MG63 (cell line): ENCODE measurements around the gene HCN3. TPM values are rescaled to one million over a fixed set of nuclear protein-coding genes. Genes with fewer than 3 reads are reported as not detected.
"Not testable (repeated sequence)": the region's sequence is repeated elsewhere in the genome, so short reads cannot be mapped to it uniquely, and the experiment has no call there.

Experiments
- DNase-seq: peaks from one replicate; pipeline ENCODE4 v3.0.0-alpha.2; 2020
- H3K27me3 ChIP-seq: fragments of 250-450 bp; sonication (Bioruptor Pico); 2 replicates; pipeline ENCODE4 v1.5.1; 2020; ENCODE audit warnings: mild to moderate bottlenecking, moderate library complexity
- H3K36me3 ChIP-seq: fragments of 250-450 bp; sonication (Bioruptor Pico); 2 replicates; pipeline ENCODE4 v1.5.1; 2020; ENCODE audit warnings: mild to moderate bottlenecking, moderate library complexity
- H3K4me3 ChIP-seq: fragments of 250-450 bp; sonication (Bioruptor Pico); 2 replicates; pipeline ENCODE4 v1.5.1; 2020; ENCODE audit warnings: mild to moderate bottlenecking, moderate library complexity
- H3K9me3 ChIP-seq: fragments of 250-450 bp; sonication (Bioruptor Pico); 2 replicates; pipeline ENCODE4 v1.5.1; 2020; ENCODE audit warnings: mild to moderate bottlenecking, moderate library complexity
- total RNA-seq: library from RNA; depleted of rRNA; stranded (reverse); fragments of >200 nt; shearing (Covaris generic); gene quantifications from 2 replicates; pipeline ENCODE4 v1.2.3, GENCODE V29; 2014; ENCODE audit warnings: low replicate concordance

Gene HCN3
- total RNA-seq, 1 experiment from 2014 or later = 1.2 TPM

GRCh38 chr1:155272466-155273342 is 4.6 kb upstream of the HCN3 start:
- peak overlapping the region; percentile 77 for H3K4me3 ChIP-seq
- peaks cover 47% of the 10 kb centered on the region for H3K36me3 ChIP-seq
- no peaks in the 10 kb centered on the region for H3K27me3 ChIP-seq
- no peak for DNase-seq
- no peaks in the 10 kb centered on the region for H3K9me3 ChIP-seq

- Histone ChIP-seq H3K4me3 (peak within 1 kb of the TSS; percentile 77), H3K36me3 (peaks cover 38% of the 10 kb centered on the region), H3K9me3 (no peaks in the 10 kb centered on the region), H3K27me3 (no peaks in the 10 kb centered on the region)
- peak; percentile 97 for DNase-seq
Measured at GRCh38 chr1:155273343-155274245, 3.7 kb upstream of the HCN3 start, which contains the start of gene CLK2. Gene CLK2, minus strand, starts transcription at chr1:155273504. Its CDS starts 2,527 bp downstream, at chr1:155270977.

- Histone ChIP-seq H3K36me3 (no peaks in the 10 kb centered on the region), H3K4me3 (peak overlapping the region; percentile 66), H3K9me3 (no peaks in the 10 kb centered on the region), H3K27me3 (no peaks in the 10 kb centered on the region)
- DNase-seq = peak; percentile 50
Measured at GRCh38 chr1:155277902-155278688, 832 bp downstream of the HCN3 start.

- no peak for DNase-seq
- Histone ChIP-seq H3K27me3 (no peaks in the 10 kb centered on the region), H3K4me3 (no peak overlapping the region)
Measured at GRCh38 chr1:155278689-155279160, 1.5 kb downstream of the HCN3 start.

GRCh38 chr1:155279268-155279667 is 2.0 kb downstream of the HCN3 start:
- H3K36me3 ChIP-seq = no peaks in the 10 kb centered on the region

More at GRCh38 chr1:155278689-155279160, 1.5 kb downstream of the HCN3 start:
- Histone ChIP-seq H3K36me3 (no peaks in the 10 kb centered on the region), H3K9me3 (no peaks in the 10 kb centered on the region)

GRCh38 chr1:155282488-155283091 is 5.3 kb downstream of the HCN3 start:
- Histone ChIP-seq H3K36me3 (no peaks in the 10 kb centered on the region), H3K27me3 (no peaks in the 10 kb centered on the region), H3K4me3 (no peak overlapping the region), H3K9me3 (no peaks in the 10 kb centered on the region)
- no peak for DNase-seq

More at GRCh38 chr1:155279268-155279667, 2.0 kb downstream of the HCN3 start:
- H3K4me3 ChIP-seq = no peak overlapping the region
- no peaks in the 10 kb centered on the region for H3K27me3 ChIP-seq
- H3K9me3 ChIP-seq = no peaks in the 10 kb centered on the region
- no peak for DNase-seq

GRCh38 chr1:155284476-155284875 is 7.2 kb downstream of the HCN3 start:
- DNase-seq = no peak
- H3K27me3 ChIP-seq = no peaks in the 10 kb centered on the region
- no peak overlapping the region for H3K4me3 ChIP-seq
- no peaks in the 10 kb centered on the region for H3K9me3 ChIP-seq
- no peaks in the 10 kb centered on the region for H3K36me3 ChIP-seq

- Histone ChIP-seq H3K27me3 (no peaks in the 10 kb centered on the region), H3K36me3 (no peaks in the 10 kb centered on the region), H3K9me3 (no peaks in the 10 kb centered on the region), H3K4me3 (no peak overlapping the region)
- DNase-seq = no peak
Measured at GRCh38 chr1:155285063-155285462, 7.8 kb downstream of the HCN3 start.

GRCh38 chr1:155285631-155286044 is 8.4 kb downstream of the HCN3 start:
- Histone ChIP-seq H3K27me3 (no peaks in the 10 kb centered on the region), H3K9me3 (no peaks in the 10 kb centered on the region), H3K36me3 (no peaks in the 10 kb centered on the region), H3K4me3 (no peak overlapping the region)
- no peak for DNase-seq

- Histone ChIP-seq H3K36me3 (no peaks in the 10 kb centered on the region), H3K4me3 (no peak overlapping the region), H3K27me3 (no peaks in the 10 kb centered on the region), H3K9me3 (no peaks in the 10 kb centered on the region)
- DNase-seq = no peak
Measured at GRCh38 chr1:155286544-155286943, 9.3 kb downstream of the HCN3 start.

GRCh38 chr1:155287987-155288543 is 10.8 kb downstream of the HCN3 start:
- Histone ChIP-seq H3K4me3 (no peak overlapping the region), H3K36me3 (no peaks in the 10 kb centered on the region), H3K9me3 (no peaks in the 10 kb centered on the region), H3K27me3 (no peaks in the 10 kb centered on the region)
- DNase-seq = no peak

- H3K36me3 ChIP-seq, H3K4me3 ChIP-seq, H3K9me3 ChIP-seq, H3K27me3 ChIP-seq, DNase-seq: not testable (repeated sequence)
Measured at GRCh38 chr1:155291006-155291405, 13.7 kb downstream of the HCN3 start.

- H3K4me3 ChIP-seq = no peak overlapping the region
- H3K27me3 ChIP-seq = no peaks in the 10 kb centered on the region; the same call in 1 of the 2 replicates
- no peaks in the 10 kb centered on the region for H3K9me3 ChIP-seq
- no peaks in the 10 kb centered on the region for H3K36me3 ChIP-seq
- DNase-seq = no peak
Measured at GRCh38 chr1:155293086-155293749, 16.0 kb downstream of the HCN3 start.

GRCh38 chr1:155294520-155295182 is 17.4 kb downstream of the HCN3 start:
- Histone ChIP-seq H3K9me3 (no peaks in the 10 kb centered on the region), H3K4me3 (no peak overlapping the region), H3K36me3 (no peaks in the 10 kb centered on the region), H3K27me3 (no peaks in the 10 kb centered on the region; the same call in 1 of the 2 replicates)
- no peak for DNase-seq
